Keratinocyte (primary cell): ENCODE data around the gene DPH1.

ENCODE experiments used
- CTCF ChIP-seq, 3 experiments: IDR thresholded peaks in 1 of 3; conservative IDR thresholded peaks in 1 of 3; optimal IDR thresholded peaks in 1 of 3; 2 replicates in 2 of 3; 3 replicates in 1 of 3; pipeline versions ENCODE3 to v1.5.1; 2011; ENCODE audit warnings: low read length in 3 of 3, mild to moderate bottlenecking in 3 of 3, moderate library complexity in 2 of 3, control low read depth in 1 of 3, inconsistent platforms in 1 of 3; ENCODE audit not compliant: insufficient read depth in 2 of 3; ENCODE audit errors: extremely low read depth in 1 of 3
- EZH2 ChIP-seq: IDR thresholded peaks from one replicate; pipeline ENCODE4 v1.6.1; 2012; ENCODE audit warnings: inconsistent platforms, mild to moderate bottlenecking, low read length, moderate library complexity

GRCh38 chr17:2030779-2031163 is 818 bp downstream of the DPH1 start:
- peak in 2 of 3 experiments; percentile 48 to 68 for TF ChIP-seq CTCF (optimal IDR thresholded peaks at IDR 0.05 in 1 of 3, IDR thresholded peaks at IDR 0.05 in 1 of 3, conservative IDR thresholded peaks at IDR 0.05 in 1 of 3; ENCODE audit: extremely low read depth in 1 of 3, insufficient read depth in 2 of 3, low read length in 3 of 3)
- no peak for TF ChIP-seq EZH2
